ENCODE measurements around the gene SCFD2. TPM values are rescaled to one million over a fixed set of nuclear protein-coding genes. Genes with fewer than 3 reads are reported as not detected.
A peak's percentile ranks its signal among the peaks of the same experiment; 100 is the strongest.

The SCFD2 gene
- total RNA-seq, 1 donor, result 24.2 TPM

- no peak for TF ChIP-seq CTCF (IDR thresholded peaks at IDR 0.05; ENCODE audit: extremely low read depth, low read depth, low read length)
Measured at GRCh38 chr4:52912608-52913007, 453.3 kb downstream of the SCFD2 start.

GRCh38 chr4:52911684-52912294, 454.1 kb downstream of the SCFD2 start:
- TF ChIP-seq CTCF (IDR thresholded peaks at IDR 0.05; ENCODE audit: extremely low read depth, low read depth, low read length), result peak; percentile 88
- no peaks in the 10 kb centered on the region for H3K36me3 ChIP-seq (ENCODE audit: insufficient read depth, low read length)
- H3K79me2 ChIP-seq (ENCODE audit: insufficient read depth, low read length), result no peaks in the 10 kb centered on the region
- no peak overlapping the region for H2AFZ ChIP-seq (ENCODE audit: low read length)
- no peak overlapping the region for H3K4me2 ChIP-seq (ENCODE audit: insufficient read depth, low read length)
- no peak overlapping the region for H3K27ac ChIP-seq (ENCODE audit: low read depth, low read length)
- no peaks in the 10 kb centered on the region for H3K9me3 ChIP-seq (ENCODE audit: low read depth, low read length)
- H4K20me1 ChIP-seq (ENCODE audit: insufficient read depth, low read length), result no peaks in the 10 kb centered on the region
- no peak overlapping the region for H3K4me3 ChIP-seq (ENCODE audit: insufficient read depth, low read length)
- no peaks in the 10 kb centered on the region for H3K27me3 ChIP-seq (ENCODE audit: insufficient read depth, low read length)
- peak; percentile 61 for DNase-seq (ENCODE audit: insufficient read length, low spot score, missing footprints)
- H3K4me1 ChIP-seq (ENCODE audit: insufficient read depth, low read length), result peaks cover 31% of the 10 kb centered on the region

More at GRCh38 chr4:52912608-52913007, 453.3 kb downstream of the SCFD2 start:
- H3K4me3 ChIP-seq (ENCODE audit: insufficient read depth, low read length), result no peak overlapping the region
- no peaks in the 10 kb centered on the region for H3K36me3 ChIP-seq (ENCODE audit: insufficient read depth, low read length)
- no peaks in the 10 kb centered on the region for H4K20me1 ChIP-seq (ENCODE audit: insufficient read depth, low read length)
- no peaks in the 10 kb centered on the region for H3K79me2 ChIP-seq (ENCODE audit: insufficient read depth, low read length)
- no peak overlapping the region for H3K27ac ChIP-seq (ENCODE audit: low read depth, low read length)
- no peak overlapping the region for H2AFZ ChIP-seq (ENCODE audit: low read length)
- no peak for DNase-seq (ENCODE audit: insufficient read length, low spot score, missing footprints)
- H3K4me1 ChIP-seq (ENCODE audit: insufficient read depth, low read length), result peaks cover 31% of the 10 kb centered on the region
- H3K27me3 ChIP-seq (ENCODE audit: insufficient read depth, low read length), result no peaks in the 10 kb centered on the region
- H3K4me2 ChIP-seq (ENCODE audit: insufficient read depth, low read length), result no peak overlapping the region
- H3K9me3 ChIP-seq (ENCODE audit: low read depth, low read length), result no peaks in the 10 kb centered on the region

- Histone ChIP-seq H3K27ac (ENCODE audit: low read depth, low read length) (no peak overlapping the region), H3K4me3 (ENCODE audit: insufficient read depth, low read length) (no peak overlapping the region), H4K20me1 (ENCODE audit: insufficient read depth, low read length) (no peaks in the 10 kb centered on the region), H3K36me3 (ENCODE audit: insufficient read depth, low read length) (no peaks in the 10 kb centered on the region), H3K9me3 (ENCODE audit: low read depth, low read length) (no peaks in the 10 kb centered on the region), H3K4me2 (ENCODE audit: insufficient read depth, low read length) (no peak overlapping the region), H3K79me2 (ENCODE audit: insufficient read depth, low read length) (no peaks in the 10 kb centered on the region), H3K27me3 (ENCODE audit: insufficient read depth, low read length) (no peaks in the 10 kb centered on the region), H3K4me1 (ENCODE audit: insufficient read depth, low read length) (peaks cover 26% of the 10 kb centered on the region), H2AFZ (ENCODE audit: low read length) (no peak overlapping the region)
- DNase-seq (ENCODE audit: insufficient read length, low spot score, missing footprints), result no peak
- no peak for TF ChIP-seq CTCF (IDR thresholded peaks at IDR 0.05; ENCODE audit: extremely low read depth, low read depth, low read length)
Measured at GRCh38 chr4:52910115-52910514, 455.7 kb downstream of the SCFD2 start.

DNA sequence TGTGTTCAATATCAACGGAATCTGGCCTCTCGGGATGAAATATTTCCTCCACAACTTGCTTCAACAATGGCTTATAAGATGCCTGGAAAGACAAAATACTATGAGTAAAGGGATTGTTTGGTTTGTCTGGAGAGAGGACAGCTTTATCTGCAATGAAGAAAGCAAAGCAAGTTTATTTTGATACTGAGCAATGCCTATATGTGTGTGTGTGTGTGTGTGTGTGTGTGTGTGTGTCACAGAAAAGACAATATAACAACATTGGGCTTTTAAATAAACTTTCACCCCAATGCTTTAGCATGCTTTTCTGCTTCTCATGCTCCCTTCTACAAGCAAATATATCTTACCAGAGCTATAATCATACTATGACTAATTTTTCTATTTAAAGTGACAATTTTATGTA, 458.4 kb downstream of the SCFD2 start:
- H3K36me3 ChIP-seq (ENCODE audit: insufficient read depth, low read length), result no peaks in the 10 kb centered on the region
- peaks cover 14% of the 10 kb centered on the region for H3K4me1 ChIP-seq (ENCODE audit: insufficient read depth, low read length)
- TF ChIP-seq CTCF (IDR thresholded peaks at IDR 0.05; ENCODE audit: extremely low read depth, low read depth, low read length), result no peak
- DNase-seq (ENCODE audit: insufficient read length, low spot score, missing footprints), result no peak
- H3K4me2 ChIP-seq (ENCODE audit: insufficient read depth, low read length), result no peak overlapping the region
- H3K9me3 ChIP-seq (ENCODE audit: low read depth, low read length), result no peaks in the 10 kb centered on the region
- H3K79me2 ChIP-seq (ENCODE audit: insufficient read depth, low read length), result no peaks in the 10 kb centered on the region
- H4K20me1 ChIP-seq (ENCODE audit: insufficient read depth, low read length), result peaks cover 6% of the 10 kb centered on the region
- no peaks in the 10 kb centered on the region for H3K27me3 ChIP-seq (ENCODE audit: insufficient read depth, low read length)
- H3K27ac ChIP-seq (ENCODE audit: low read depth, low read length), result no peak overlapping the region
- no peak overlapping the region for H3K4me3 ChIP-seq (ENCODE audit: insufficient read depth, low read length)
- H2AFZ ChIP-seq (ENCODE audit: low read length), result no peak overlapping the region

All from osteoblast (primary cell).